Right atrium auricular region (tissue), 2 donors: ENCODE results near the gene POLE. TPM values are rescaled to one million over a fixed set of nuclear protein-coding genes. Genes with fewer than 3 reads are reported as not detected.

ENCODE experiments used
- DNase-seq: peaks from one replicate; pipeline ENCODE4 v3.0.0-alpha.2; 2019; ENCODE audit warnings: low spot score
- H3K27ac ChIP-seq, 2 donors: fragments of 200-600 bp; sonication (generic); 1 replicate in 1 of 2; 2 replicates in 1 of 2; pipeline ENCODE4 v1.5.1; 2016 to 2019
- H3K27me3 ChIP-seq, 2 donors: fragments of 200-600 bp; sonication (generic); one replicate each; pipeline versions ENCODE4 v1.5.1 to v1.6.0; 2017 to 2019
- H3K36me3 ChIP-seq: fragments of 200-600 bp; sonication (generic); one replicate; pipeline ENCODE4 v1.5.1; 2016
- H3K4me1 ChIP-seq, 2 donors: fragments of 200-600 bp; sonication (generic); one replicate each; pipeline versions ENCODE4 v1.5.1 to v1.6.0; 2017 to 2019
- H3K4me3 ChIP-seq, 2 donors: fragments of 200-600 bp; sonication (generic); 1 replicate in 1 of 2; 2 replicates in 1 of 2; pipeline ENCODE4 v1.5.1; 2017 to 2019; ENCODE audit warnings: mild to moderate bottlenecking in 1 of 2, moderate library complexity in 1 of 2
- H3K9me3 ChIP-seq, 2 donors: fragments of 200-600 bp; sonication (generic); one replicate each; pipeline ENCODE4 v1.5.1; 2019
- CTCF ChIP-seq, 2 donors: fragments of 200-600 bp; sonication (generic); IDR thresholded peaks; one replicate each; pipeline ENCODE4 v1.5.1; 2019; ENCODE audit warnings: antibody characterized with exemption in 2 of 2
- total RNA-seq, 2 donors: library from RNA; depleted of rRNA; stranded (reverse); fragments of >200 nt; gene quantifications; one replicate each; pipeline ENCODE4 v1.1.0, GENCODE V29; 2016

The POLE gene
- total RNA-seq, 2 donors from 2014 or later, result 10.2 to 13.9 TPM

- TF ChIP-seq CTCF (IDR thresholded peaks at IDR 0.05), result peak; percentile 51 to 69
- Histone ChIP-seq H3K4me3 (no peak overlapping the region), H3K9me3 (no peaks in the 10 kb centered on the region), H3K36me3 (peaks cover 52% of the 10 kb centered on the region), H3K27ac (no peak overlapping the region), H3K4me1 (no peaks in the 10 kb centered on the region), H3K27me3 (no peaks in the 10 kb centered on the region)
- no peak for DNase-seq
Measured at GRCh38 chr12:132638541-132639408, 48.4 kb downstream of the POLE start.

DNA sequence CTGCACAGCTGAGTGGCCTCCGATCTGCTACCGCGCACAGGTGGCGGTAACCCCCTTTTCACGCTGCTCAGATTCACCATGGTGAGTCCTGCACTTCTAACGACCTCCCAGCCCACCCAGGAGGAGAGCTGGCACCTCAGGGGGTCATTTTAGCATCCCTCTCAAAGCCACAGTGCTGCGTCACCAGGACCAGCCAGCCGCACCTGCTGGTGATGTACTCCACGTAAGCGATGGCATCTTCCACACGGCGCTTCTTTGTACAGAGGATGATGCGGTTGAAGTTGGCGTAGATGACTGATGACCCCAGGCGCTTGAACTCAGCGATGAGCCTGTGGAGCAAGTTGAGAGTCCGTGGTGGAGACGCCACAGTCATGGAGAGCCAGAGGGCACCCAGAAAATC lies 49.3 kb downstream of the POLE start:
- H3K36me3 ChIP-seq, result peaks cover 48% of the 10 kb centered on the region
- no peaks in the 10 kb centered on the region for H3K9me3 ChIP-seq

DNA sequence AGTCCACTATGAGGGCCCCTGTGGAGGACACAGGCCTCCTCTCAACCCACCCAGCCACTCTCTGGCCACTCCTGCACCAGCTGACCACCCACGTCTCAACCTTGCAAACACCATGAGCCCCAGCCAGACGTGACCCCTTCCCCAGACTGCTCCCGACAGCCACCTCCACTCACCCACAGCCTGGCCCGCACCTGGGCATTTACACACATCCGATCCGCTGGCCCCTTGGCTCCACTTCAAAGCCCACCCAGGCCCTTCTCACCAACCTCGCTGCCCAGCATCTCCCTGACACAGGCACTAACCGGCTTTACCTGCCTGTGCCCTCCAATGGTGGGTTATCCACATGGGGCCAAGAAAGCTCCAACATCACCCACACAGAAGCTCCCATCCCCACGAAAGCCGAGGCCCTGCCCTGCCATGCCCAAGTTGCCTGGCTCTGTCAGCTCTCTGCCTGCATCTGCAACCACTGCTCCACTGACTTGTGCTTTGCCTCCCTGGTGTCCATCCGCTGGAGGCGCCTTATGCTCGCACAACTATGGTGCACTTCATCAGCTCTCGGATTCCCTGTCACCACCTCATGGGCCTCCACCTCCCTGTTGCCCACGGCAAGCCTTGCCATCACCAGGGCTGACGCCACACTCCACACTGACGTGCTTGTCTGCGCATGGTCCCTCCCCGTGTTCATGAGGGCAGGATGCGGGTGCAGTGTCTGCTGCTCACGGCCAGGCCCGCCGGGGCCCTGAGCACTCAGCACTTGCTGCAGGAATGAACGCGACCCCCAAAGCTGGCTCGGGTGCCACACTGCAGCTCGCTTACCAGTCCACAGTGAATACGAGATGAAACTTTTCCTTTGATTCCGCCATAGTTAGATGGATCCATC lies 51.8 kb downstream of the POLE start:
- Histone ChIP-seq H3K36me3 (peaks cover 51% of the 10 kb centered on the region), H3K9me3 (no peaks in the 10 kb centered on the region), H3K27me3 (no peaks in the 10 kb centered on the region), H3K4me1 (no peaks in the 10 kb centered on the region), H3K4me3 (no peak overlapping the region), H3K27ac (no peak overlapping the region)
- TF ChIP-seq CTCF (IDR thresholded peaks at IDR 0.05), result no peak
- no peak for DNase-seq

More for the DNA sequence above, 49.3 kb downstream of the POLE start:
- no peak for DNase-seq
- H3K4me1 ChIP-seq, result no peaks in the 10 kb centered on the region
- no peak overlapping the region for H3K4me3 ChIP-seq
- no peak for TF ChIP-seq CTCF (IDR thresholded peaks at IDR 0.05)
- no peaks in the 10 kb centered on the region for H3K27me3 ChIP-seq
- no peak overlapping the region for H3K27ac ChIP-seq

DNA sequence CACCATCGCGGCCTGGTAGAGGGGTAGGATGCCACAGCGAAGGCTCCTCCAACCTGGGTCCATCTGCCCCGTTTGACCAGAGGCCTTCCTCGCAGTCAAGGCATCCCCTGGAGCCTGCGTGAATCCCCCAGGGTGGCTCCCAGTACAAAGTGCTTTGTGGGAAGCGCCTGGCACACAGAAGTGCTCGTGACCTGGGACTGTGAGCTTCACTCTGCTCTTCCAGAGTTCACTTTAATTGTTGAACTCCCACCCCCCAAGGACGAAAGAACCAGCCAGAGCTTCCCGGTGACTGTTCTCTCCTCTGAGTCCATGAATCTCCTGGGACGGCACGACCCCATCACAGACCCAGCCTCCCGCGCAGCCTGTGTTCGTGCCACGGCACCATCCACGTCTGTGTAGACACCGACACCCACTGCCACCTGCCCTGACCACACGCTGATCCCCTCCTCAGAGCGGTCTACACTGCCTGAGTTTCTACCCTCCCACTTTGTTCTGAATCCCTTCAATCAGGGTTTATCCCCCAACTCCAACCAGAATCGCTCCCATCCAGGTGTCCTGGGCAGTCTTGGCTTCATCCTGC lies 52.6 kb downstream of the POLE start:
- Histone ChIP-seq H3K27me3 (no peaks in the 10 kb centered on the region), H3K27ac (no peak overlapping the region), H3K4me3 (no peak overlapping the region), H3K4me1 (no peaks in the 10 kb centered on the region), H3K36me3 (peaks cover 51% of the 10 kb centered on the region), H3K9me3 (no peaks in the 10 kb centered on the region)
- DNase-seq, result no peak
- TF ChIP-seq CTCF (IDR thresholded peaks at IDR 0.05), result no peak

DNA sequence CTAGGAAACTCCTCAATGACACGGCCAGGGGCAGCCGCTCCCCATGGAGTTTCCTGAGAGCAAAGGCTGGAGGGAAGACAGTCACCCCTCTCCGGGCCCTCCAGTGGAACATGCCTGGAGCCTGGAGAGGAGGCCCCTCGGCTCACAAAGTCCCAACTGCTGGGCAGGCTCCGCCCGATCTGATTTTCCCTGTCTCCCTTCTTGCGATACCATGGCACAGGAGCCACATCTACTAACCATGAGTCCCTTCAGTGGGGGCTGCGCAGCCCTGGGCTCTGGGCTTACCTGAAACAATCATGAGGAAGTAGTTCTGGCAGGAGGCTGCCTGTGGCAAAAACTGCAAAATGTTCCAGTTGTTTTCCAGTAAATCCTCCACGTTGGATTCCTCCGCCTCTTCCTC lies 53.2 kb downstream of the POLE start:
- TF ChIP-seq CTCF (IDR thresholded peaks at IDR 0.05), result no peak
- no peaks in the 10 kb centered on the region for H3K4me1 ChIP-seq
- H3K36me3 ChIP-seq, result peaks cover 51% of the 10 kb centered on the region
- no peak overlapping the region for H3K27ac ChIP-seq
- H3K4me3 ChIP-seq, result no peak overlapping the region
- H3K9me3 ChIP-seq, result no peaks in the 10 kb centered on the region
- DNase-seq, result no peak
- H3K27me3 ChIP-seq, result no peaks in the 10 kb centered on the region
